ENCODE data around the gene VPS16. TPM values are rescaled to one million over a fixed set of nuclear protein-coding genes. Genes with fewer than 3 reads are reported as not detected.
"Not testable (repeated sequence)": the region's sequence is repeated elsewhere in the genome, so short reads cannot be mapped to it uniquely, and the experiment has no call there.

Gene VPS16
- total RNA-seq, 2 donors from 2014 or later, result 22.1 to 24.4 TPM

GRCh38 chr20:2887715-2888114 is 47.2 kb downstream of the VPS16 start:
- no peak for DNase-seq
- intact Hi-C loops (cut with DNase I), result no loop called here
- ATAC-seq, result no peak

DNA sequence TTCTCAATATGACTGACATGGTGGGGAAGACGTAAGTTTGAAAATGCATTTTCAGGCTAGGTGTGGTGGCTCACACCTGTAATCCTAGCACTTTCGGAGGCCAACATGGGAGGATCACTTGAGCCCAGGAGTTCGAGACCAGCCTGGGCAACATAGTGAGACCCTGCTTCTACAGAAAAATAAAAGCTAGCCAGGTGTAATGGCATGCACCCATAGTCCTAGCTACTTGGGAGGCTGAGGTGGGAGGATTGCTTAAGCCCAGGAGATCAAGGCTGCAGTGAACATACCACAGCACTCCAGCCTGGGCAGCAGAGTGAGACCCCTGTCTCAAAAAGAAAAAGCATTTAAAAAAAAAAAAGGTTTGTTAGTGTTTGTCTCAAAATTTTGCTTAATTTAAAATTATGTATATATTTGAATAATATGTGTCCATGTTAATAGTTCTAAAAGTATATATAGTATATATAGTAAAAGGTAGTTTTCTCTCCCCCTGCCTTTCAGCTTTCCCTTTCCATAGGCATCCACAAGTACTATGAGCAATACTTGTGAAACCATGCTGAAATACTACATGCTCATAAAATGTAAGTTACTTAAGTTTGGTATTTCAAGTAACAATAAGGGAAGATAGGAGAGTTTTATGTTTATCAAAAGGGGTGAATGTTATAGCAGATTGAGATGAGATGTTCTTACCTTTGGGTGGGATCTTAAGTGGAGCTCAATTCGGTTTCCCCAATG is 47.8 kb downstream of the VPS16 start:
- DNase-seq, result no peak
- no peak for ATAC-seq
- intact Hi-C loops (cut with DNase I), result no loop called here

GRCh38 chr20:2889209-2889608 is 48.7 kb downstream of the VPS16 start:
- DNase-seq (no peak), ATAC-seq (no peak)
- intact Hi-C loops (cut with DNase I), result no loop called here

GRCh38 chr20:2889797-2890196 is 49.3 kb downstream of the VPS16 start:
- DNase-seq (no peak), ATAC-seq (no peak)
- intact Hi-C loops (cut with DNase I), result no loop called here

- intact Hi-C loops (cut with DNase I), result no loop called here
- ATAC-seq (peak in 1 of 2 donors; percentile 55), DNase-seq (no peak)
Measured at GRCh38 chr20:2890742-2891141, 50.2 kb downstream of the VPS16 start.

- DNase-seq, result no peak
- ATAC-seq, result no peak
- intact Hi-C loops (cut with DNase I), result no loop called here
Measured at GRCh38 chr20:2891343-2891742, 50.8 kb downstream of the VPS16 start.

GRCh38 chr20:2892376-2892775 is 51.8 kb downstream of the VPS16 start:
- no peak for ATAC-seq
- DNase-seq, result no peak
- intact Hi-C loops (cut with DNase I), result no loop called here

DNA sequence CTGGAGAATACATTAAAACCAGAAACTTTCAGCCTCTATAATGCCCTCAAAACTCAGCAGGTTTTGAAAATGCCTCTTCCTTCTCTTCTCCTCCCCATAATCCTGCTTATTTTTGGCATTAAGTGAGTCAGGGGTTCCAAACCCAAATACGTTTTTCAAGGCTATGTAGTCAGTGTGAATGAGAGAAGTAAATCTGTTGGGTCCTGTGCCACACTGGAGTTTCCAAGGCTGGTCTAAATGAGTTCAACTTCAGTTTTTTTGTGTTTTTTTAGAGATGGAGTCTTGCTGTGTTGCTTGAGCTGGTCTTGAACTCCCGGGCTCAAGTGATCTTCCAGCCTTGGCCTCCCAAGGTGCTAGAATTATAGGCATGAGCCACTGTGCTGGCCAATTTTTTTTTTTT is 53.7 kb downstream of the VPS16 start:
- intact Hi-C loops (cut with DNase I), result no loop called here

DNA sequence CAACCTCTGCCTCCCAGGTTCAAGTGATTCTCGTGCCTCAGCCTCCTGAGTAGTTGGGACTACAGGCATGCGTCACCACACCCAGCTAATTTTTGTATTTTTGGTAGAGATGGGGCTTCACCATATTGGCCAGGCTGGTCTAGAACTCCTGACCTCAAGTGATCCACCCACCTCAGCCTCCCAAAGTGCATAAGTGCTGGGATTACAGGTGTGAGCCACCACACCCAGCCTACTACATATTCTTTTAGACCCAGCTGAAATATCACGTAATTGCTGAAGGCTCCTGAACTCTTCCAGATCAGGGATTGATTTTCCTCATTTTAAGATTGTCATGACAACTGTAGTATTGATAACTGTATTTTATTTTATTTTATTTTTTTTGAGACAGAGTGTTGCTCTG is 54.6 kb downstream of the VPS16 start:
- DNase-seq; ATAC-seq; intact Hi-C loops (cut with DNase I): not testable (repeated sequence)

More for the DNA sequence above, 53.7 kb downstream of the VPS16 start:
- DNase-seq, result no peak
- ATAC-seq, result no peak

DNA sequence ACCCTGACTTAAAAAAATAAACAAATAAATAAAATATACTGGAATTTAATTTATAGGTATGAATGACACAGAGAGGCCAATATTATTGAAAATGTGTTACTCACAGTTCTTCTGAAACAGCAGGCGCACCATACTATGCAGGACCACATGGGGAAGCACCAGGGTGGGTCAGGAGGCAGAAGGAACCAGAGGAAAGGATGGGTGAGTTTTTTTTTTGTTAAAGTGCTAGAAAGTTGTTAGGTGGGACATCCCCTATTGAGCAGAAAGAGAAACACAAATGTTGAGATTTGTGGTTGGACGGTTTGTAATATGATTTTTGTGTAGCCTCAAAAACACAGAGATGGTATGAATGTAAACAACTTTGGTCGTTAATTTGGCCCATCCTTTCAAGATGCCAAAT is 58.7 kb downstream of the VPS16 start:
- DNase-seq (no peak), ATAC-seq (no peak)
- intact Hi-C loops (cut with DNase I), result no loop called here

GRCh38 chr20:2900845-2901592 is 60.5 kb downstream of the VPS16 start:
- intact Hi-C loops (cut with DNase I), result no loop called here

GRCh38 chr20:2902291-2902690 is 61.7 kb downstream of the VPS16 start:
- ATAC-seq, result no peak
- DNase-seq, result no peak
- intact Hi-C loops (cut with DNase I), result no loop called here

More at GRCh38 chr20:2900845-2901592, 60.5 kb downstream of the VPS16 start:
- ATAC-seq, result peak in 1 of 2 donors; percentile 39
- DNase-seq, result no peak

DNA sequence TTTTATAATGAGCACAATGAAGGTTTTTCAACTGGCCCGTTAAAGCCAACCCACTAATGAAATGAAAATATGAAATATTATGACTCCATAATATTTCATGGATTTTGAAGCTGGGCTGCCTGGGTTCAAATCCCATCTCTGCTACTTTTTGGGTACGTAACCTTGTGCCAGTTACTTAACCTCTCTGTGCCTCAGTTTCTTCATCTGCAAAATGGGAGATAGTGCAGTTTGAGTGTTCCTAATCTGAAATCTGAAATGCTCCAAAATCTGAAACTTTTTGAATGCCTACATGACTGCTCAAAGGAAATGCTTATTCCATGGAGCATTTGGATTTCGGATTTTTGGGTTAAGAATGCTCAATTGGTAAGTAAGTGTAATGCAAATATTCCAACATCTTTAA is 62.3 kb downstream of the VPS16 start:
- DNase-seq (no peak), ATAC-seq (no peak)
- intact Hi-C loops (cut with DNase I), result no loop called here

DNA sequence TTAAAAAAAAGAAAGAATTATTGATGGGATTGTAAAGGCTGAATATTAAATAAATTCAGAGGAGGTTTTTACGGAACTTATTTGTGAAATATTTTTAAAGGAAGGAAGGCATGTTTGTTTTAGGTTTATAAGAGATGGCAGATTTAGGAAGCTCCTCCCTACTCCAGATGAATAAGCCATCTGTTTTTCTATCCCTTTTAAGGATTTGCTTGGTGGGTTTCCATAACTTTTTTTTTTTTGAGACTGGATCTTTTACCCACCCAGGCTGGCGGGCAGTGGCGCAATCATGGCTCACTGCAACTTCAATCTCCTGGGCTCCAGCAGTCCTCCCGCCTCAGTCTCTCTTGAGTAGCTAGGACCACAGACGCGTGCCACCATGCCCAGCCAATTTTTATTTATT is 63.1 kb downstream of the VPS16 start:
- ATAC-seq, result no peak
- intact Hi-C loops (cut with DNase I), result no loop called here
- DNase-seq, result no peak

DNA sequence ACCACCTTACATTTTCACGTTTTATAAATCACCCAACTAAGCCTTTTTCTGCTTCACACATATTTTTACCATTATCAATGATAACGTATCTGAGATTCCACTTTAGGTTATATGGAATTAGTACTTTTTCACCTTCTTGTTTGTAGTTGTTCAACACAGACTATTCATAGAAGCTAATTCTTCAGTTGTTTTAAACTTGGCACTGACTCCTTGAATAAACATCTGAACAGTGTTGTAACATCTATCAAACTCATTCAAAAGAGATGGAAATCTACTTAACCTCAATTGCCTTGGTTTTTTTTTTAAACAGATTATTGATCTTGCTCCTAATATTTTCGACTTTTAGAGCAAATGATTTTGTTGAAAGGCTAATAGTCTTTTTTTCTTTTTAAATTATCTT is 67.0 kb downstream of the VPS16 start:
- intact Hi-C loops (cut with DNase I), result no loop called here
- DNase-seq (no peak), ATAC-seq (no peak)

DNA sequence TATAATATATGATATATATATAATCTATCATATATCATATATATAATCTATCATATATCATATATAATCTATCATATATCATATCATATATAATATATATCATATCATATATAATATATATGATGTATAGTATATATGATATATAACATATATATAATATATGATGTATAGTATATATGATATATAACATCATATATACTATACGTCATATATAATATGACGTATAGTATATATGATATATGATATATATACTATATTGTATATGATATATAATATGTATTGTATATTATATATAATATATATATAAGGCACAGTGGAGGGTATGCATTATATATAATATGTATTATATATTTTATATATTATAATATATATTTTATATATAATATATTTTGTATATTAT is 69.4 kb downstream of the VPS16 start:
- no peak for ATAC-seq
- intact Hi-C loops (cut with DNase I), result no loop called here
- no peak for DNase-seq

DNA sequence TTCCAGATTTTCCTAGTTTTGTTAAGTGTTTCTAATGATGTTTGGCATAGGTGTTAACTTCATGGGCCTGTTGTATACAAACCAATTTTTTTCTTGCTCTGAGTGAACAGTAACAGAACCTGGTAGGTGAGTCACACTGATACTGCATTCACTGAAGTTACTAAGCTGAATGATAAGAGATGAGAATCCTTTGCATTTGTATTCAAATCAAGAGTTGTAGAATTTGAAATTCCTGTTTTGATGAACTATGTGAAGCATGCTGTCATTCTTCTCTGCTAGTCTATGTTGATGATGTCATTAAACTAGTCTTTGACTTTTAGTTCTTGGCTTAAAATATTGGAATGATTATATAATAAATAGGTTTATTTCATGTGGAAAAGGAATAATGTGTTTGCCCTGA is 70.7 kb downstream of the VPS16 start:
- DNase-seq (no peak), ATAC-seq (no peak)
- intact Hi-C loops (cut with DNase I), result no loop called here

DNA sequence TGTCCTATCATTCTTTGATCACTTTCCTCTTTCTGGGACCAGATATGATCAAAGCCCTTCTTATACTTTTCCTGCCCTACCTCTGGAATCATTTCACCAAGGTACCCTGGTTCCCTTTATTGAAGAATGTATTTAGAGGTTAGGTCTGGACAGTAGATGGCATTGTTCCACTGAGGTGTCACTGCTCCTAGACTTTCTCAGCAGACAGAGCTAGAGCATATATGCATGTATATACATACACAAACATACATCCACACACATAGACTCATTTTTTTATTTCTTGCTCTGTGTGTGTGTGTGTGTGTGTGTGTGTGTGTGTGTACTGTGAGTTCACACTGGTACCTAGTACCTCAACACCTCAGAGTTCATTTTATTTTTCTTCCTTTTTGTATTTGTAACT is 73.6 kb downstream of the VPS16 start:
- no peak for DNase-seq
- ATAC-seq, result no peak
- intact Hi-C loops (cut with DNase I), result no loop called here

Data from left cardiac atrium (tissue), 4 donors.